ENCODE measurements around the gene IL17C. TPM values are rescaled to one million over a fixed set of nuclear protein-coding genes. Genes with fewer than 3 reads are reported as not detected.

The IL17C gene
- polyA plus RNA-seq, 1 of the 3 experiments (the other 2 are of a cell fraction), result 0.07 TPM

GRCh38 chr16:88687676-88688012, 49.3 kb downstream of the IL17C start:
- CTCF ChIA-PET, result interaction anchor here (0.7 to 2.1 kb wide), 4 partner anchors 11 to 50 kb away, joined by 3 to 9 read pairs (median 4); no protein-coding TSS in a partner anchor
- Histone ChIP-seq H3K27me3 (ENCODE audit: insufficient read depth) (no peaks in the 10 kb centered on the region; the same call in 1 of the 2 replicates), H3F3A (replicated peaks; ENCODE audit: insufficient read depth) (peaks cover 5% of the 10 kb centered on the region), H3K9me2 (no peaks in the 10 kb centered on the region), H3K4me1 (ENCODE audit: control insufficient read depth in 1 of 2, insufficient read depth in 2 of 2, low read depth in 1 of 2, low read length in 1 of 2) (peaks cover 5 to 12% of the 10 kb centered on the region in 2 experiments; a peak in 2 of 4 replicates), H3K9me3 (no peaks in the 10 kb centered on the region), H3K27ac (ENCODE audit: low read depth in 2 of 2, low read length in 1 of 2) (no peak overlapping the region), H3K9ac (no peak overlapping the region), H2AFZ (ENCODE audit: low read depth) (no peak overlapping the region), H4K20me1 (ENCODE audit: insufficient read depth) (no peaks in the 10 kb centered on the region), H3K36me3 (replicated peaks in 1 of 2; ENCODE audit: control insufficient read depth in 1 of 2, insufficient read depth in 2 of 2, low read length in 1 of 2) (no peaks in the 10 kb centered on the region), H3K4me2 (no peak overlapping the region), H3K4me3 (ENCODE audit: low read depth in 2 of 2, low read length in 1 of 2) (no peak overlapping the region), H3K79me2 (ENCODE audit: insufficient read depth) (no peaks in the 10 kb centered on the region)
- TF ChIP-seq JUND (IDR thresholded peaks at IDR 0.05) (no peak), EZH2phosphoT487 (IDR thresholded peaks at IDR 0.05; ENCODE audit: borderline replicate concordance, low read depth) (no peak), FOXM1 (IDR thresholded peaks at IDR 0.05; ENCODE audit: low read depth) (no peak), TCF12 (IDR thresholded peaks at IDR 0.05) (no peak), NRF1 (IDR thresholded peaks at IDR 0.05; ENCODE audit: low read depth, low read length) (no peak), USF1 (IDR thresholded peaks at IDR 0.05; ENCODE audit: borderline replicate concordance, low read depth) (no peak), NFIC (IDR thresholded peaks at IDR 0.05; ENCODE audit: borderline replicate concordance) (no peak), ELF1 (IDR thresholded peaks at IDR 0.05) (no peak), ZBTB33 (IDR thresholded peaks at IDR 0.05; ENCODE audit: borderline replicate concordance, low read depth) (no peak), RAD21 (IDR thresholded peaks at IDR 0.05; ENCODE audit: low read length) (no peak), SIN3A (IDR thresholded peaks at IDR 0.05; ENCODE audit: borderline replicate concordance, low read depth, low read length) (no peak), GATA2 (CRISPR knock-in tag; IDR thresholded peaks at IDR 0.05) (no peak), PBX3 (IDR thresholded peaks at IDR 0.05) (no peak), MEF2A (IDR thresholded peaks at IDR 0.05; ENCODE audit: borderline replicate concordance, low read depth) (no peak), POLR2AphosphoS5 (IDR thresholded peaks at IDR 0.05; ENCODE audit: low read depth, low read length) (no peak), REST (IDR thresholded peaks at IDR 0.05; ENCODE audit: low read depth, low read length) (no peak), SMC3 (IDR thresholded peaks at IDR 0.05; ENCODE audit: low read depth, low read length) (no peak)
- TF ChIP-seq, protein P1, sequence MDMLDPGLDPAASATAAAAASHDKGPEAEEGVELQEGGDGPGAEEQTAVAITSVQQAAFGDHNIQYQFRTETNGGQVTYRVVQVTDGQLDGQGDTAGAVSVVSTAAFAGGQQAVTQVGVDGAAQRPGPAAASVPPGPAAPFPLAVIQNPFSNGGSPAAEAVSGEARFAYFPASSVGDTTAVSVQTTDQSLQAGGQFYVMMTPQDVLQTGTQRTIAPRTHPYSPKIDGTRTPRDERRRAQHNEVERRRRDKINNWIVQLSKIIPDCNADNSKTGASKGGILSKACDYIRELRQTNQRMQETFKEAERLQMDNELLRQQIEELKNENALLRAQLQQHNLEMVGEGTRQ (IDR thresholded peaks at IDR 0.05; ENCODE audit: borderline replicate concordance, low read depth, low read length), result no peak
- POLR2A ChIA-PET, result interaction anchor here (0.6 kb wide), 1 partner anchor 9 kb away, joined by 6 read pairs; no protein-coding TSS in a partner anchor
- WGBS (ENCODE audit: low lambda C conversion rate), result 65% methylated on average over 3 of the region's 3 CpGs
- DNase-seq, result no peak

Data from SK-N-SH (cell line).